Glomerular visceral epithelial cell (primary cell): ENCODE results near the gene ARHGEF6.

Experiments used
- DNase-seq: peaks from one replicate; pipeline ENCODE4 v3.0.0-alpha.2; 2016; ENCODE audit errors: extremely low spot score

Gene ARHGEF6

GRCh38 chrX:136691028-136691809 lies 89.5 kb downstream of the ARHGEF6 start:
- peak; percentile 29 for DNase-seq

- peak; percentile 9 for DNase-seq
Observed at GRCh38 chrX:136689436-136689835, 91.3 kb downstream of the ARHGEF6 start.

GRCh38 chrX:136687457-136687856 lies 93.3 kb downstream of the ARHGEF6 start:
- DNase-seq: no peak

GRCh38 chrX:136684120-136684519 lies 96.6 kb downstream of the ARHGEF6 start:
- peak; percentile 4 for DNase-seq

- DNase-seq: no peak
Observed at GRCh38 chrX:136679531-136679930, 101.2 kb downstream of the ARHGEF6 start.

GRCh38 chrX:136674270-136674985 lies 106.3 kb downstream of the ARHGEF6 start:
- DNase-seq: no peak

- DNase-seq: no peak
Observed at GRCh38 chrX:136671006-136671610, 109.6 kb downstream of the ARHGEF6 start.

GRCh38 chrX:136667446-136668168 lies 113.1 kb downstream of the ARHGEF6 start:
- DNase-seq: no peak

- DNase-seq: no peak
Observed at GRCh38 chrX:136666088-136666487, 114.6 kb downstream of the ARHGEF6 start.

GRCh38 chrX:136665258-136665900 lies 115.4 kb downstream of the ARHGEF6 start:
- no peak for DNase-seq

GRCh38 chrX:136662976-136663375 lies 117.8 kb downstream of the ARHGEF6 start:
- DNase-seq: no peak

GRCh38 chrX:136662104-136662503 lies 118.6 kb downstream of the ARHGEF6 start:
- no peak for DNase-seq

GRCh38 chrX:136660896-136661295 lies 119.8 kb downstream of the ARHGEF6 start:
- DNase-seq: no peak

- DNase-seq: no peak
Observed at GRCh38 chrX:136659174-136659573, 121.6 kb downstream of the ARHGEF6 start.

- no peak for DNase-seq
Observed at GRCh38 chrX:136658151-136658550, 122.6 kb downstream of the ARHGEF6 start.

GRCh38 chrX:136656361-136656964 lies 124.3 kb downstream of the ARHGEF6 start:
- no peak for DNase-seq

- no peak for DNase-seq
Observed at GRCh38 chrX:136652822-136653723, 127.7 kb downstream of the ARHGEF6 start.

- DNase-seq: no peak
Observed at GRCh38 chrX:136650811-136651210, 129.9 kb downstream of the ARHGEF6 start.

- DNase-seq: no peak
Observed at GRCh38 chrX:136647677-136648360, 132.9 kb downstream of the ARHGEF6 start, which contains the start of gene CD40LG. Gene CD40LG (plus strand): TSS chrX:136648158. CDS start chrX:136648249, 91 bp downstream.
